Left renal pelvis (tissue), 4 donors: Measurements from ENCODE around the gene ATXN3. TPM values are rescaled to one million over a fixed set of nuclear protein-coding genes. Genes with fewer than 3 reads are reported as not detected.

Source experiments
- DNase-seq, 4 donors: peaks; one replicate each; pipeline ENCODE4 v3.0.0-alpha.2; 2013; ENCODE audit warnings: low read depth in 4 of 4, low spot score in 3 of 4
- polyA plus RNA-seq, 4 donors: library from polyadenylated mRNA; unstranded; fragments of 120-200 nt; gene quantifications; one replicate each; pipeline ENCODE4 v1.2.1, GENCODE V29; 2013; ENCODE audit not compliant: insufficient read length in 4 of 4

Gene ATXN3
- polyA plus RNA-seq, 4 donors, result 23.6 to 36.4 (median 32.9) TPM

DNA sequence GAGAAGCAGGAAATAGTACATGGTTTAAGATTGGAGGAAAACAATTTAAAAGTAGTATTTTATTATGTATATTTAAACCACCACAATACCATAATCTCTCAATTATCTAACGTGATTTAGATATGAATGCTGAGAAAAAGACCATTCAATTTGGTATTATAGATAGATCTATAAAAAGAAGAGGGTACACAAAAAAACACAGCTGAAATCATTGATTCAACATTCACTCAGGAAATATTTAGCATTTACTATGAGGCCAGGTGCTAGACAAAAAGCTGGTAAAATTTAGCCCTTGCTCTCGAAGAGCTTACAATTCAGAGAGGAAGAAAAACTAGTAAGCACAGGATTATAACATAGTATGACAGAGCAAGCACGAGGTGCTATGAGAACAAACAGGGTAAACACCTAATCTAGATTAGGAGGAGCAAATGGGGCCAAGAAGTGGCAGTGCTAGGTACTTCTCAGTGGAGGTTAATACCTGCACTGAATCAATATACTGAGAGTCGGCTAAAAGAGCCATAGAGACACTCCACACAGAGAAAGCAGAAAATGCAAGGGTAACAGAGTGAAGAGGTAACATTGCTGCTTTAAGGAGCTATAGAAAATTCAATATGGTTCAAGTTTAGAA lies 94.1 kb downstream of the ATXN3 start:
- DNase-seq, result no peak

DNA sequence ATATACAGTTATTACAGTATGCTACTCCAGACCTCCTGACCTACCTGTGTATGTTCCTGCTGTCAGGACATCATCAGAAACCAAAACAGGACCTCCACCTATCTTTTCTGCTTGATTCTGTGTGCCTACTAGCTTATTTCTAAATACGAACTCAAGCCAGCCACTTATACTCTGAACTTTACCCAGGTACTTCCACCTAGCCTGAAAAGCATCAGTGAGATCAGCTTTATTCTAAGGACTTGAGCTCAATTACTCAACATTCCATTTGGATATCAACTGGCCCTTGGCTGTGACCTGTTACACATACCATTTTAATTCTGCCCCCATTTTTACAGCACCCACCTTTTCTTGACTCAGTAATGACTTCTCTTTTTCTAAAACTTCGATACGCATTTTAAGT lies 95.7 kb downstream of the ATXN3 start:
- no peak for DNase-seq

DNA sequence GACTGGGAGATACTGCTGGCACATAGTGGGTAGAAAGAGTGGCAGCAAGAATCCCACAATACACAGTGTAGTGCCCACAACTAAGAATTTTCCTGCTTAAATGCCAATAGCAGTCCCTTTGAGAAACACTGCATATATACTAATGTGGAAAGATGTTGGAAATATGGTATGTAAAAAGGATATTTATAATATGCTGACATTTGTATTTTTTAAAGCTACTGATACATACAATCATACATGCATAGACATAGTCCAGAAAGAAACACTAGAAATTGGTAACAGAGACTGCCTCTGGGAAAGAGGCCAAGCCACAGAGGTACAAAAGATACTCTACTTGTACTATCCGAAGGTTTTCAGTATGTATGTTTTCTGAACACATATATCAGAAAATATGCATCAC lies 96.8 kb downstream of the ATXN3 start:
- DNase-seq, result no peak

Other genes starting within 250 kb of the ATXN3 start
- gene TC2N, start 239.0 kb downstream of the ATXN3 start, polyA plus RNA-seq, result 10 to 100 TPM in 2 of 4 donors, 1 to 10 TPM in 2; 4.2 to 23.9 (median 12.9) TPM
- gene FBLN5, start 158.9 kb downstream of the ATXN3 start, polyA plus RNA-seq, result 100 to 1,000 TPM; 134 to 196 (median 165) TPM
- 10 to 100 TPM; 33.7 to 46.1 (median 37.3) TPM for gene TRIP11, start 66.5 kb downstream of the ATXN3 start, polyA plus RNA-seq
- 100 to 1,000 TPM; 121 to 192 (median 185) TPM for gene NDUFB1, start 15.1 kb upstream of the ATXN3 start, polyA plus RNA-seq
- 10 to 100 TPM; 50.7 to 81.2 (median 63.8) TPM for gene CPSF2, start 15.4 kb upstream of the ATXN3 start, polyA plus RNA-seq
- gene SLC24A4, start 216.6 kb upstream of the ATXN3 start, polyA plus RNA-seq, result under 1 TPM; 0.11 to 0.81 (median 0.25) TPM